GM12872 (cell line): ENCODE measurements around the gene ARHGEF11.

Experiments used
- TF ChIP-seq, protein P1 (sequence below): IDR thresholded peaks from 3 replicates; pipeline ENCODE4 v1.5.1; 2011; ENCODE audit warnings: low read depth, mild to moderate bottlenecking, low read length, moderate library complexity; ENCODE audit not compliant: insufficient read depth

Gene ARHGEF11

DNA sequence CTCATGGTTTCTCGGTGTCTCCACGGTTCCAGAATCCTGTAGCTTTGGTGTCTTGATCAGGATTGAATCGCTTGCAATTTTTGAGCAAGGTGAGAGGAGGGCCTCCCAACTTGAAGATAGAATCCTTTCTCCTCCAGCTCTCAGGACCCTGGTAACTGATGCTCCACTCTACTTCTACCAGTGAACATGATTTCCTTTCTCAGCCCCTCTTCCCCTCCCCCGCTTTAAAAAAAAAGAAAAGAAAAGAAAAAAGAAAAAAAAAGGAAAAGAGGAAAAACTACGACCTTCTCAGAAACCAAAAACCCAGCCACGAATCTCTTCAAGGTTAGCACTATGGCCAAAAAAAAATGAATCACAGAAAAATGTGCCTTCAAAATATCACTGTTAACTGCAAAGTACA lies 1.2 kb downstream of the ARHGEF11 start:
- TF ChIP-seq, protein P1, sequence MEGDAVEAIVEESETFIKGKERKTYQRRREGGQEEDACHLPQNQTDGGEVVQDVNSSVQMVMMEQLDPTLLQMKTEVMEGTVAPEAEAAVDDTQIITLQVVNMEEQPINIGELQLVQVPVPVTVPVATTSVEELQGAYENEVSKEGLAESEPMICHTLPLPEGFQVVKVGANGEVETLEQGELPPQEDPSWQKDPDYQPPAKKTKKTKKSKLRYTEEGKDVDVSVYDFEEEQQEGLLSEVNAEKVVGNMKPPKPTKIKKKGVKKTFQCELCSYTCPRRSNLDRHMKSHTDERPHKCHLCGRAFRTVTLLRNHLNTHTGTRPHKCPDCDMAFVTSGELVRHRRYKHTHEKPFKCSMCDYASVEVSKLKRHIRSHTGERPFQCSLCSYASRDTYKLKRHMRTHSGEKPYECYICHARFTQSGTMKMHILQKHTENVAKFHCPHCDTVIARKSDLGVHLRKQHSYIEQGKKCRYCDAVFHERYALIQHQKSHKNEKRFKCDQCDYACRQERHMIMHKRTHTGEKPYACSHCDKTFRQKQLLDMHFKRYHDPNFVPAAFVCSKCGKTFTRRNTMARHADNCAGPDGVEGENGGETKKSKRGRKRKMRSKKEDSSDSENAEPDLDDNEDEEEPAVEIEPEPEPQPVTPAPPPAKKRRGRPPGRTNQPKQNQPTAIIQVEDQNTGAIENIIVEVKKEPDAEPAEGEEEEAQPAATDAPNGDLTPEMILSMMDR: no peak

DNA sequence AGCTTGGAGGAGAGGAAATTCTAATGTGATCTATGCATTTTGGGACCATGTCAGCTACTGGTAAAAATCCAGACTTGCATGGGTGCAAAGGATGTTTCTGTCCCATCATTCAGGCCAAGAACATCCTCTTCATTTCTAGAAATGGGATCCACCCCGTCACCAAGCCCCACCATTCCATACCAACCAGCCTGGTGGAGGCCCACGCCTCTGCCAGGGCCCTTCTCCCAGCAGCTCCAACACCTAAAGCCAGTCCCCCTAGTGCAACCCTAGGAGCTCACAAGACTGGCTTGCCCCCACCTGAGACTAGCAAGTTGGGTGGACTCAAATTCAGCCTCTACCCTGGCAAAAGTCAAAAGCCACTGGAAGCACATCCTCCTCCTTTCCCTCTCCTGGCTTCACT lies 1.9 kb downstream of the ARHGEF11 start:
- TF ChIP-seq, protein P1: no peak

DNA sequence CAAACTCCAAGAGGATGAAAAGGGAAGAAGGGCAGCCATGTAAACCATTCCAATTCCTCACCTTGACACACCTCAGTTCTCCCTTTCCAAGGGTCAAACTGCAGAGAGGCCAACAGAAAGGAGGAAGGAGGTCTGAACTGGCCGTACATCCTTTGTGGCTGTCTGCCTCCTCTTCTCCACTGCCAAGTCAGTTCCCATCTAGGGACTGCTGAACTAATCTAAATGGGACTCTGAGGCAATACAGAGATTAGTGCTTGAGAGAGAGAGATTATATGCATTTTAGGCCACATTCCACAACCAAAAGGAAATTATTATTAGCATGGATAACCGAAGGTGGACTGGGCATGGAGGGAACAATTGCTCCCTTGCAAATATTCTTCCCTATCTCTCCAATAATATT lies 2.7 kb downstream of the ARHGEF11 start:
- TF ChIP-seq, protein P1: no peak

DNA sequence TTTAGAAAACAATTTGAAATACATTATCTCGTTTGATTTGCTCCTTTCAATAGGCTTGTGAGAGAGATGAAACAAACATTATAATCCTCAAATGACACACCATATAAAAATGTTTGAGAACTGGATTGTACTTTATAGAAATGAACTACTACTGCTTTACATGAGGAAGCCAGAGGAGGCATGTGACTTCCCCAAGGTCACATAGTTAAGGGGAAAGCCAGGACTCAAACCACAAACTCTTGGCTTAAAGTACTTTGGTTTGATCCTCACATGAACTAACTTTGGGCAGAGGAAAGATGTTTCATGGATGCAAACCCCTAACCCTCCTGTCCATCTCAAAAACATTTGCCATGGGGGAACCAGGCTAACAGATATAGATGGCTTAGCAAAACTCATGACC lies 4.7 kb downstream of the ARHGEF11 start:
- TF ChIP-seq, protein P1: no peak

DNA sequence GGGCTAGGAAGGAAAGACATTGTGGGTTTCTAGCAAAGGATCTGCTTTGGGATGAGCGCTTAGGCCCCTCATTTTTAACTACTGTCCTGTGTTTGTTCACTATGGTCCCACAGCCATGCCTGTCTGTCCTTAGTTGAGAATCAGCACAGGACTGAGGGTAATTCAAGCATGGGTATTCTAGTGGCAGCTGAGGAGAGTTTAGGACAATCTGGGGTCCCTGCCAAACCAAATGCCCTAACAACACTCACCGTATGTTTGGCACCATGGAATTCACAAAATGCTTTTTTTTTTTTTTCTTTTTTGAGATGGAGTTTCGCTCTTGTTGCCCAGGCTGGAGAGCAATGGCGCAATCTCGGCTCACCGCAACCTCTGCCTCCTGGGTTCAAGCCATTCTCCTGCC lies 10.4 kb downstream of the ARHGEF11 start:
- TF ChIP-seq, protein P1: no peak

DNA sequence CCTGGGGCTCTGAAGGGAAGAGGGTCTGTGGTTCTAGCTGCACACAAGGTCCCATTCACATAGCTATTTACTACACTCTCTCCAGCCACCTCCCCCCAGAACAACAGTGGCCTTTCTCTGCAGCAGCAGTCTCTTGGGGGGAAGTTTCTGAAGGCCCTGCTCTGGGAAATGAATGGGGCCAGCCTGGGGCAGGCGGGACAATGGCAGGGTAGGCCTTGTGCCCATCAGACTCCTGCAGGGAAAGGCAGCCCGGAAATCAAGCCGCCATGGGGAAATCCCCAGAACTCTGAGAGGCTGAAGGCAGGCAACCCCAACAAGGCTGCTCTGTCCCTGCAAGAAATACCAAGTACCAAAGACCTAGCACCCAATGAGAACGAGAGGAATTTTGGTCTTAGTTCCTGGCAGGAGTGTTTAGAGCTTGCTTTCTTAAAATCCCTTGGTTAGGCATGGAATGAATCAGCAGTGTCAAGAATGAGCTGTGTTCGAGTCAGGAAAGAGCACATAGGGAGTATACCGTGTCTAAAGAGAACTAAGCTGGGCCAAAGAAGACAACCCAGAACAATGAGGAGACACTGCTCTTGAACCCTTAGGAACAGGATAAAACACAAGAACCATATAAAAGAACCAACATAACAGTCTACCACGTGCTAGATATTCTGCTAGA lies 11.3 kb downstream of the ARHGEF11 start:
- TF ChIP-seq, protein P1: no peak

DNA sequence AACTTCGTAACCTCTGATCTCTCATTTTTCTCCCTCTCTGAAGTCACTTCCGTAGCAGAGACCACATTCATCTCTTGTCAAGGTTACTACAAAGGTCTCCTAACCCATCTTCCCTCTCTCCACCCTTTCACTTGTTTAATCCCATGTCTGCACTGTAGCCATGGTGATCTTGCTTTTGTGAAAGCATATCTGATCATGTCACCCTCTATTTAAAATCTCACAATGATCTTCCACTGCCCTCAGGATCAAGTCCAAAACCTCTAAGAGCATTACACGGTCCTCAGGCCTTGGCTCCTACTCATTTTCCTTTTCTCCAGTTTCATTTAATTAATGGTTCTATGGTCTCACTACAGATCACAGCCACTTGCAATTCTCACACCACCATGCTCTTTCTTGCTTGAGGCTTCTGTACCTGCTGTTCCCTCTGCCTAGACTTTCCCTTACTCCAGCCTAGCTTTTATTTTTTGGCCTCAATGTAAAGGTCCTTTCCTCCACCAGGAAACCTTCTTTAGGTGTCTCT lies 12.1 kb downstream of the ARHGEF11 start:
- TF ChIP-seq, protein P1: no peak
